GM19324 (cell line): ENCODE measurements around the gene LRRC32.
A peak's percentile ranks its signal among the peaks of the same experiment; 100 is the strongest.
"Not testable (repeated sequence)": the region's sequence is repeated elsewhere in the genome, so short reads cannot be mapped to it uniquely, and the experiment has no call there.

Source experiments
- ATAC-seq: cut with Tn5 transposase; IDR thresholded peaks from one replicate; pipeline ENCODE4 v1.9.1; 2021; ENCODE audit warnings: mild to moderate bottlenecking, moderate library complexity; ENCODE audit not compliant: unreplicated experiment, low FRiP score

LRRC32 gene

GRCh38 chr11:76654298-76654851 lies 16.2 kb downstream of the LRRC32 start:
- no peak for ATAC-seq

GRCh38 chr11:76653674-76654284 lies 16.8 kb downstream of the LRRC32 start:
- ATAC-seq, result no peak

DNA sequence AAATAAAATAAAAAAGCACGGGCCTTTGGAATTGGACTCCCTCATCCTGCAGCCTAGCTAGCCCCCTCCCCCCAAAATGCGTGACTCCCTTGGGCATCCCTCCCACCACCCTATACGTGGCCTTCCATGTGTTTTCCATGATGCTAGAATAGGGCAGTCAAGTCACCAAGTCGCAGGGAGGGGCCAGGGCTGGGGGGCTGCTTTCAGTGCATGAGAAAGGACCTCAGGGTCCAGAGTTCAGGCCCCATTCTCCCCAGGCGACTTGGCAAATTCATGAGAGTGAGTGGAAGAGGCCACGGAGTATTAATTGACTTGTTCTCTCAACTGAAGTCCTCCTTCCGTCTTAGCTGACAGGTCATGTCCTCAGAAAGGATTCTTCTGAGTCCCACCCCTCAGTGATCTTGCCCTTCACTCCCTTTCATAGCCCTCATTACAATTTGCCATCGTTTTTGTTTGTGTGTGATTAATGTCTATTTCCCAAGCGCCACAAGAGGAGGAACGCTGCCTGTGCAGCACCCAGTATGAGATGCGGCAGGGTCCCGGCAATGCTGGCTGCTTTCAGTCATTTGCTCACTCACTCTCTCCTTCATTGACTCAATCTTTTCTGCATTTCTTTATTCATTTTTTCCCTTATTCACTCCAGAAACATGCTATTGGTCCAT lies 17.4 kb downstream of the LRRC32 start:
- no peak for ATAC-seq

DNA sequence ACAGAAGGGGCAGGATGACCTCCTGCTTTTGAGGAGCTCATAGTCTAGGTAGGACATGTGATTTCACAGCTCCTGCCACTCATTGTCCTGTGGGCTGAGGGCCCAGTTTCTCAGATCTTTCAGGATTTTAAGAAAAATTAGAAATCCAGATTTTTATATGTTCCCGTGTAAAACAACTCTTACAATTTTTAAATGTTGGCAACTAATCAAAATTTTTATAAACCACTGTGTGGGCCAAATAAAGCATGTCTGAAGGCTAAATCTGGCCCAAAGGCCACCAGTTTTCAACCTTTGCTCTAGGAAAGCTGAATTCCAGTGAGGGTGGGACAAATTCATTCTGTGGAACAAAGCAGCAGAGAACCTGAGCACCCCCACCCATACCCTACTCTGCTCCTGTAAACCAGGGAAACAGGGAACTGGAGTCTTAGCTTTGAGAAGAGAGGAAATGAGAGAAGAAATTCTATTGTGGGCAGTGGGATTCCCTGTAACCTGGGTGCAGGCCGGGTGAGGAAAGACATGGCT lies 20.6 kb downstream of the LRRC32 start:
- no peak for ATAC-seq

DNA sequence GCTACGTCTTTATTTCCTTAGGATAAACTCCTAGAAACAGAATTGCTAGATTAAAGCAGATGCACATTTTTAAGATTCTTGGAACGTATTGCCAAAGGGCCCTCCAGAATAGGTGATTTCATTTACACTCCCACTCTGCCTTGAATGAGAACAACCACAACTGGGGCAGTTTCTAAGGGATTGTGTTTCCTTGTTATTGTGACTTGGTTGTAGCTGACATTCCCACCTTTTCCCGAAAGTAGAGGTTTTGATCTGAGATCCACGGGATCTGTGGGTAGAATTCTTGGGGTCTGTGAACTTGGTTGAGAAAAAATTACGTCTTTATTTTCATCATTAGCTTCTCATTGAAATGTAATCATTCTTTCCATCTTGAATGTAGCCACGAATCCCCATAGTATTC lies 21.5 kb downstream of the LRRC32 start:
- no peak for ATAC-seq

- ATAC-seq, result no peak
Measured at GRCh38 chr11:76648061-76648460, 22.5 kb downstream of the LRRC32 start.

- ATAC-seq, result no peak
Measured at GRCh38 chr11:76646882-76647534, 23.5 kb downstream of the LRRC32 start.

- no peak for ATAC-seq
Measured at GRCh38 chr11:76644591-76644990, 26.0 kb downstream of the LRRC32 start.

- ATAC-seq, result not testable (repeated sequence)
Measured at GRCh38 chr11:76643711-76644110, 26.8 kb downstream of the LRRC32 start.

DNA sequence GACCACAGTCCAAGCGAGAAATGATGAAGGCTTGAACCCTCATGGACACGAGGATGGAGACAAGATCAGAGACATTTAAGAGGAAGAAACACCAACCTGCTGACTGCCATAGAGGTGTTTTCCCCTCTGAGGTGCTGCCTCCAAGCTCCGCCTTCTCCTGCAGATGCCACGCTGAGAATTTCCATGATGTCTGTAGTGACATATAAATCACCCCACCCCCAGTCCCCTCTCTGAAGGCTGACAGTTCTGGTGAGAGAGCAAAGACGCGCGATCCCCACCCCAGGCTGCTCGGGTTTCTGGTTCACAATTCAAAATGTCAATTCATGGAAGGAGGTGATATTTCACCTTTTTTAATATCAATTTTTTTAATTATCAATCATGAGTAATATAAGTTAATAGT lies 28.2 kb downstream of the LRRC32 start:
- no peak for ATAC-seq

DNA sequence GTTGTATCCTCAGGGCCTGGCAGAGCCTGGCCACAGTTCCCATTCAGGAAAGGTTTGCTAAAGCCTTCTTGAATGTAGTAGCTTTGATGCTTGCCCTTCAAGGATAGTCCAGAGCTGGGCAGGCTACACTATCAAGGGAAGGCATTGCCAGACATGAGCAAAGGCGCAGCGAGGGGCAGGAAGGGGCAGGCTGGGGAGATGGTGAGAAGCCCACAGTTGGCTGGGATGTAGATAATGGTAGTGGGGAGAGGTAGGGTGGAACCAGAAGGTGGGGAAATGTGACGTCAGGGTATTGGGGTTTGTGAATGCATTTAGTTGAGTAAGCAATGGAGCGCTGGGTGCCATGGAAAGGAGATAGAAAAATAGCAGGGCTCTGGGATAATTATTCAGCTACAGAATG lies 28.6 kb downstream of the LRRC32 start:
- ATAC-seq, result no peak

GRCh38 chr11:76640501-76640900 lies 30.0 kb downstream of the LRRC32 start:
- ATAC-seq, result no peak

- no peak for ATAC-seq
Measured at GRCh38 chr11:76639621-76640020, 30.9 kb downstream of the LRRC32 start.

DNA sequence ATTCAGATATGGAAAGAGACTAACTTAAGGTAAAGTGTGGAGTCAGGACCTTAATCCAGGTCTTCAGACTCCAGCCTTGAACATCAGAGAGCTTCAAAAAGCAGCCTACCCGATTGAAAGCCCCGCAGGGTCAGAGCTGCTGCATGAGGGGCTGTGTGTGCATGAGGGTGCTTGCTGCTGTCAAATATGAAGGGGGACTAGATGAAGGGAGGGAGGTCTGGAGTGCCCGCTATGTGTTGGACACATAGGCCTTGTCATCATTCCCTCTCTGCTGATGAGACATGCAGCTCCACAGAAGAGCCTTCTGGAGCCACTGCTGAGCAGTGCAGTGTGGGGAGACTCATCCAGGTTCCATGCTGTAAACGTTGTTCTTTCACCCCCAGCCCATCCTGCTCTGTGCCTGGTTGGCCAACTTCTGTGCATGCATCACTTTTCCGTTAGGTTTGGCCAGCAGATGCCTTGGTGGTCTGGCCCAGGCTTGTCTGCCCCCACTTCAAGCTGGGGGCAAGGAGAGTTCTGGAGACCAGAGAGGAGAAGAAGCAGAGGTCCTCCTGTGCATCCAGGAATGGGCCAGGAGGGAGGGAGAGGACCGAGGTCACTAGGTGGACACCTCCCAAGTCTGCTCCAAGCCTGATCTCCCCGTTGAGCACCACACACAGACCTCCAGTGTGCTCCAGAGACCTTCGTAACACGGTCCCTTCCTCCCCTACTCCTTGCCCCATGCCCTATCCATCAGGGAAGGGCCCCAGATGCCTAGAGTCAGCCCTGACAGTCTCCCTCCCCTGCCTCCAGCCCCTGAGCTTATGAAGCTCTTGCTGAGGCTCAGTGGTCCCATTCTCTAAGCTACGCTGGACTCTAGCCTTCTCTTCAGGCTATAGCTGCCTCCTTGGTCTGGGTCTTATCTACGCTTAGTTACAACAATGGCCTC lies 32.0 kb downstream of the LRRC32 start:
- ATAC-seq, result no peak

- peak; percentile 80 for ATAC-seq
Measured at GRCh38 chr11:76637491-76638269, 32.9 kb downstream of the LRRC32 start.

DNA sequence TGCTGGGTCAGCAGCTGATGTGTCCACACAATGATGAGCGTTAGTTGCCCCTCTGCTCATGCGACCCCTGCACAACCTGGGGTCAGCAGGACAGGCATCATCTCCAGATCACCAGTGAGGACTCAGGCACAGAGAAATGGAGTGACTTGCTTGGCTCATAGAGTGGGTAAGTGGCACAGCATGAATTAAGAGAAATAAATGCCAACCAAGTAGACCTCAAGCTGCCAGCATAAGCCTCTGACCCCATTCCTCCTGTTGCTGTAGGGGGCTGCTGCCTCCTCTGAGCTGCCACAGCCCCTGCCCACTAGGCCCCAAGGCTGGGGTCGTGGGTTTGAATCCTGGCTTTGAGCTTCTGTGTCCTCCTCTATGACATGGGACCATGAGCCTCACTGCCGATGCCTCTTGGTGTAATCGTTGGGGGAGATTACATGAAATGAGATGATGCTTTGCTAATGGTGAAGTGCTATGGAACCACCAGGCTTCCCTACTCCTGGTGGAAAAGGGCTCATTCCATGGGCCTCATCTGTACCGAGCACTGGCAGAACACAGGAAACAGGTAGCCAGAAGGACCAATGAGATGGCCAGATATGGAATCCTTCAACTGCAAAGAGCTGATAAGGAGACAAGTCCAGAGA lies 33.6 kb downstream of the LRRC32 start:
- no peak for ATAC-seq

GRCh38 chr11:76635991-76636738 lies 34.4 kb downstream of the LRRC32 start:
- ATAC-seq, result no peak

DNA sequence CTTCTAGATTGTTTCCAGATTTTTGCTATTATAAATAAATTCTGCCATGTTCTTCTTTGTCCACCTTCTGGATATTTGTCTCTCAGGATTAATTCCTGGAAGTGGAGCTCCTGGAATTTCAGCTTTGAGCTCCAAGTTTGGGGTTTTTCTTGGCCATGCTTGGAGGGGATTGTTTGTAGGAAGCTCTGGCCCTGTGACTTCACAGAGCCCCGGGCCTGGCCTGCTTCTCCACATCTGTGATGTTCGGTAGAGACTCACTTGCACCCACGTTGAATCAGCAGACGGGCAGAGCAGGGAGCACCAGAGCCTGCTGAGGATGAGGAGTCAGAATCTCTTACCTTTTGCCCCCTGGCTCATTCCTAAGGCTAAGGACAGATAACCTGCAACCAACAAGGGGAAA lies 35.7 kb downstream of the LRRC32 start:
- ATAC-seq, result no peak
